HL-60 (cell line): ENCODE results near the gene MAX.

Experiments
- DNase-seq, 2 experiments: peaks; one replicate each; pipeline ENCODE4 v3.0.0-alpha.2; 2010 to 2020; ENCODE audit warnings: low read depth in 1 of 2, low spot score in 1 of 2
- H3K27ac ChIP-seq: fragments of 250-450 bp; sonication (Bioruptor Pico); replicated peaks from 2 replicates; pipeline ENCODE4 v1.5.1; 2020; ENCODE audit warnings: mild to moderate bottlenecking, moderate library complexity
- H3K27me3 ChIP-seq: fragments of 250-450 bp; sonication (Bioruptor Pico); 2 replicates; pipeline ENCODE4 v1.5.1; 2021; ENCODE audit warnings: mild to moderate bottlenecking, moderate library complexity; ENCODE audit not compliant: insufficient read depth, poor library complexity, severe bottlenecking
- H3K4me3 ChIP-seq: replicated peaks from 2 replicates; pipeline ENCODE4 v1.5.1; 2011; ENCODE audit warnings: mild to moderate bottlenecking, control low read depth, low read length; ENCODE audit not compliant: insufficient read depth
- GABPA ChIP-seq: IDR thresholded peaks from 2 replicates; pipeline ENCODE4 v1.6.1; 2012; ENCODE audit warnings: low read depth
- POLR2AphosphoS5 ChIP-seq: IDR thresholded peaks from 2 replicates; pipeline ENCODE4 v1.6.1; 2012; ENCODE audit warnings: low read depth
- SPI1 ChIP-seq: IDR thresholded peaks from 2 replicates; pipeline ENCODE4 v1.6.1; 2012; ENCODE audit warnings: low read depth, mild to moderate bottlenecking, borderline replicate concordance
- TF ChIP-seq, protein P1 (sequence below): IDR thresholded peaks from 2 replicates; pipeline ENCODE4 v1.6.1; 2012; ENCODE audit warnings: low read depth; ENCODE audit not compliant: insufficient replicate concordance
- TF ChIP-seq, protein P2 (sequence below): IDR thresholded peaks from one replicate; pipeline ENCODE4 v1.5.1; 2011; ENCODE audit warnings: low read length, control low read depth, inconsistent platforms; ENCODE audit not compliant: insufficient read depth

Gene MAX

DNA sequence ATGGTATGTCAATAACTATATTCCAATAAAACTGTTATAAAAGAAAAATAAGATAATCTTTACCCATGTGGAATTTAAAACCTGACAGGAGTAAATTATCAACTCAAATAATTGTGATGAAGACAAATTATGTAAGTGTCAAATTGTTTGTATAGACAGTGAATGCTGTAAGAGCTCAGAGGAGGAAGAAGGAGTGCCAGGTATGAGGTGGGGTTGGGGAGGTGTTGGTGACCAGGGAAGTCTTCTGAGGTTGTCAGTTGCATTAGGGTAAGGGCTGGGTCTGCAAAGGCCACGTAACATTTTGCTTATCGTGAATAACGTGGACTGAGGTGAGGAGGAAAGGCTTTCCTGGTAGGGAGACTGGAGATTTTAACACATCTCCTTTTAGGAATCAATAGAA is 2.5 kb upstream of the MAX start:
- Histone ChIP-seq H3K27ac (no peak overlapping the region), H3K4me3 (no peak overlapping the region), H3K27me3 (no peaks in the 10 kb centered on the region)
- no peak for DNase-seq
- TF ChIP-seq POLR2AphosphoS5 (no peak), GABPA (no peak)
- TF ChIP-seq, protein P1, sequence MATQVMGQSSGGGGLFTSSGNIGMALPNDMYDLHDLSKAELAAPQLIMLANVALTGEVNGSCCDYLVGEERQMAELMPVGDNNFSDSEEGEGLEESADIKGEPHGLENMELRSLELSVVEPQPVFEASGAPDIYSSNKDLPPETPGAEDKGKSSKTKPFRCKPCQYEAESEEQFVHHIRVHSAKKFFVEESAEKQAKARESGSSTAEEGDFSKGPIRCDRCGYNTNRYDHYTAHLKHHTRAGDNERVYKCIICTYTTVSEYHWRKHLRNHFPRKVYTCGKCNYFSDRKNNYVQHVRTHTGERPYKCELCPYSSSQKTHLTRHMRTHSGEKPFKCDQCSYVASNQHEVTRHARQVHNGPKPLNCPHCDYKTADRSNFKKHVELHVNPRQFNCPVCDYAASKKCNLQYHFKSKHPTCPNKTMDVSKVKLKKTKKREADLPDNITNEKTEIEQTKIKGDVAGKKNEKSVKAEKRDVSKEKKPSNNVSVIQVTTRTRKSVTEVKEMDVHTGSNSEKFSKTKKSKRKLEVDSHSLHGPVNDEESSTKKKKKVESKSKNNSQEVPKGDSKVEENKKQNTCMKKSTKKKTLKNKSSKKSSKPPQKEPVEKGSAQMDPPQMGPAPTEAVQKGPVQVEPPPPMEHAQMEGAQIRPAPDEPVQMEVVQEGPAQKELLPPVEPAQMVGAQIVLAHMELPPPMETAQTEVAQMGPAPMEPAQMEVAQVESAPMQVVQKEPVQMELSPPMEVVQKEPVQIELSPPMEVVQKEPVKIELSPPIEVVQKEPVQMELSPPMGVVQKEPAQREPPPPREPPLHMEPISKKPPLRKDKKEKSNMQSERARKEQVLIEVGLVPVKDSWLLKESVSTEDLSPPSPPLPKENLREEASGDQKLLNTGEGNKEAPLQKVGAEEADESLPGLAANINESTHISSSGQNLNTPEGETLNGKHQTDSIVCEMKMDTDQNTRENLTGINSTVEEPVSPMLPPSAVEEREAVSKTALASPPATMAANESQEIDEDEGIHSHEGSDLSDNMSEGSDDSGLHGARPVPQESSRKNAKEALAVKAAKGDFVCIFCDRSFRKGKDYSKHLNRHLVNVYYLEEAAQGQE, result no peak
- TF ChIP-seq, protein P2, sequence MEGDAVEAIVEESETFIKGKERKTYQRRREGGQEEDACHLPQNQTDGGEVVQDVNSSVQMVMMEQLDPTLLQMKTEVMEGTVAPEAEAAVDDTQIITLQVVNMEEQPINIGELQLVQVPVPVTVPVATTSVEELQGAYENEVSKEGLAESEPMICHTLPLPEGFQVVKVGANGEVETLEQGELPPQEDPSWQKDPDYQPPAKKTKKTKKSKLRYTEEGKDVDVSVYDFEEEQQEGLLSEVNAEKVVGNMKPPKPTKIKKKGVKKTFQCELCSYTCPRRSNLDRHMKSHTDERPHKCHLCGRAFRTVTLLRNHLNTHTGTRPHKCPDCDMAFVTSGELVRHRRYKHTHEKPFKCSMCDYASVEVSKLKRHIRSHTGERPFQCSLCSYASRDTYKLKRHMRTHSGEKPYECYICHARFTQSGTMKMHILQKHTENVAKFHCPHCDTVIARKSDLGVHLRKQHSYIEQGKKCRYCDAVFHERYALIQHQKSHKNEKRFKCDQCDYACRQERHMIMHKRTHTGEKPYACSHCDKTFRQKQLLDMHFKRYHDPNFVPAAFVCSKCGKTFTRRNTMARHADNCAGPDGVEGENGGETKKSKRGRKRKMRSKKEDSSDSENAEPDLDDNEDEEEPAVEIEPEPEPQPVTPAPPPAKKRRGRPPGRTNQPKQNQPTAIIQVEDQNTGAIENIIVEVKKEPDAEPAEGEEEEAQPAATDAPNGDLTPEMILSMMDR, result no peak

DNA sequence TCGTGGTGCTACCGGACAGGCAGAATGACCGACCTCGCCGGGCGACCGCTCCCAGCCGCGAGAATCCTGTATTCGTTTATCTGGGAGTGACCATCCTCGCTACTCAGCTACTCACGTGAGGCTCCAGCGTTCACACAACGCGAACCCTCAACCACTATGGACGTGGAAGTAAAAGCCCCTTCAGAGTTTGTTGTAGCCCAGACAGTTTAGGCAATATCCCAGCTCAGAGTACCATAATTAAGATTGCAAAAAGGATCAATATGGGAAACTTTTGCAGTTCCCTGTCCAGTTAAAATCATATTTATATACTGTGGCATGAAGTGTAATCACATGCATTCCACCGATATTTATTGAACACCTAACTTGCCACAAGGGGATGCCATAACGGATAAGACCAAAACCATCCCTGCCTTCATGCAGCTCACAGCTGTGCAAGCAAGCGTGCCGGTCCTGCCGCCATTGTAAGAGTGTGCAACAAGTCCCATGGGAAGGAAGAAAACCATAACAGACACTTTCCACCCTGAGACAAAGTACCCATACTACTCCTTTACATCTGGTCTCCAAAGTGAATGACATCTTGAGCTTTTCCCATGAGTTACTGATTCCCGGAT is 938 bp upstream of the MAX start:
- DNase-seq, result peak; percentile 33 to 37
- H3K27ac ChIP-seq, result peak overlapping the region; percentile 62

DNA sequence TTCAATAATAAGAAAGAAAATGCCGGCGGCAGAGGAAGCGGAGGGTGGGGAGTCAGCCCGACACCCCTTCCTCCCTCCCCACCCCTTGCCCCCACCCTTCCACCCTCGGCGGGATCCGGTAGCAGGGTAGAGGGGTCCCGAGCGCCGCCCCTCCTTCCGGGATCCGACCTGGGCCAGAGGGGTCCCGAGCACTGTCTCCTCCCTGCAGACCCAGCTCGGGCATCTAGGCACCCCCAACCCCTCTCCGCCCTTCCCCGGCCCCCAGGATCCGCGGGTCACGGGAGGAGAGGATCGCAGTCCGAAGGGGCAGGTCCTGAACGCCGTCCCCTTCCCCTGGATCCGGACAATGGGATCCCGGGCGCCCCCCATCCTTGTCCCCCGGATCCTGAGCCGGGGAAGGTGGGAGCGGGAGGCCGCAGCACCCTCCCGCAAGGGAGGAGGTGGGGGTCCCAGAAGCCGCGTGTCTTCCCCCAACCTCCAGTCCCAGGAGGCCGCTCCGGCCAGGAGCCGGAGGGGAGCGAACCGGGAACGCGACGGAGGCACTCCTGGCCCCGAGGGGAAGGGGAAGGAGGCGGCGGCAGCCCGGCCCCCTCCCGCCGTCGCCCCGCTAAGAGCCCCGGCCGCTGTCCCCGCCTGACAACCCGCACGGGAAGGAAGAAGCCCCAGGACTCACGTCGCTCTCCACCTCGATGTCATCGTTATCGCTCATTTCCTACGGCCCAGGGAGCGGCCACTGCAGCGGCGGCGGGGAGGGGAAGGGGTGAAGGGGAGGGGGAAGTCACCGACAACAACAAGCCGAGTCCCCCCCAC is 481 bp downstream of the MAX start:
- Histone ChIP-seq H3K27ac (peak overlapping the region; percentile 89), H3K4me3 (peak overlapping the region; percentile 75), H3K27me3 (no peaks in the 10 kb centered on the region)
- TF ChIP-seq POLR2AphosphoS5 (no peak), GABPA (no peak)
- TF ChIP-seq, protein P2, result no peak
- TF ChIP-seq, protein P1, result no peak
- DNase-seq, result peak in 1 of 2 experiments; percentile 23

More for the DNA sequence above, 938 bp upstream of the MAX start:
- H3K27me3 ChIP-seq, result no peaks in the 10 kb centered on the region
- peak overlapping the region; percentile 57 for H3K4me3 ChIP-seq
- TF ChIP-seq, protein P2, result no peak
- TF ChIP-seq POLR2AphosphoS5 (no peak), GABPA (no peak), SPI1 (no peak)
- TF ChIP-seq, protein P1, result no peak
